ENCODE measurements around the gene BNIPL. TPM values are rescaled to one million over a fixed set of nuclear protein-coding genes. Genes with fewer than 3 reads are reported as not detected.

BNIPL gene
- total and polyA plus RNA-seq, 2 of the 13 experiments (the other 11 are each of a cell fraction or from before 2014, with no cell fraction given) = 0.40 to 1.1 TPM

GRCh38 chr1:151060657-151061421 lies 24.5 kb downstream of the BNIPL start:
- 55% methylated on average over 4 of the region's 4 CpGs for WGBS (ENCODE audit: low lambda C conversion rate)
- ATAC-seq (no peak), FAIRE-seq (no peak)

GRCh38 chr1:151061704-151062103 lies 25.3 kb downstream of the BNIPL start:
- H3K4me3 ChIP-seq (replicated peaks in 1 of 3; ENCODE audit: insufficient read depth in 1 of 3, low read depth in 2 of 3, low read length in 3 of 3) = no peak overlapping the region
- H4K20me1 ChIP-seq (ENCODE audit: insufficient read depth, low read length) = no peaks in the 10 kb centered on the region
- no peak overlapping the region for H2AFZ ChIP-seq (ENCODE audit: low read length)
- peaks cover under 1 to 1% of the 10 kb centered on the region in 2 experiments; a peak in 1 of 5 replicates for H3K36me3 ChIP-seq (replicated peaks in 1 of 2; ENCODE audit: control insufficient read depth in 1 of 2, insufficient read depth in 2 of 2, low read length in 2 of 2)
- peaks cover 16% of the 10 kb centered on the region for H3K79me2 ChIP-seq (ENCODE audit: insufficient read depth, low read length)
- FAIRE-seq (no peak), DNase-seq (ENCODE audit: low spot score) (no peak), ATAC-seq (no peak)
- in situ Hi-C loops (cut with HindIII; ENCODE audit: extremely low pct_ligation_motif_present, low pct_unique_long_range_greater_than_20kb) (no loop called here), intact Hi-C loops (cut with micrococcal nuclease; ENCODE audit: unreplicated experiment) (no loop called here)
- ChIA-PET POLR2A (no interaction called here), CTCF (ENCODE audit: low intra/inter-chr PET ratio, low total read pairs) (no interaction called here)
- H3K27me3 ChIP-seq (ENCODE audit: control insufficient read depth in 1 of 2, insufficient read depth in 2 of 2, low read length in 2 of 2) = 0 out of 5 replicates have a peak, but pooled peaks cover 0 to 3% of the 10 kb centered on the region in 2 experiments
- H3K4me1 ChIP-seq (ENCODE audit: insufficient read depth, low read length) = peaks cover 32% of the 10 kb centered on the region
- H3K9me3 ChIP-seq (ENCODE audit: low read length) = no peaks in the 10 kb centered on the region
- 88% methylated on average over 2 of the region's 2 CpGs for WGBS (ENCODE audit: low lambda C conversion rate)
- no peak overlapping the region for H3K9ac ChIP-seq (ENCODE audit: insufficient read depth, low read depth, low read length)
- no peak overlapping the region for H3K4me2 ChIP-seq (ENCODE audit: low read depth, low read length)
- H3K27ac ChIP-seq (ENCODE audit: extremely low read length, insufficient read depth, low read length) = no peak overlapping the region
- BruUV-seq (replicated peaks) = no TSS peak
- TF ChIP-seq ZNF652 (CRISPR knock-in tag; IDR thresholded peaks at IDR 0.05; ENCODE audit: borderline replicate concordance, low read depth) (no peak), NFE2 (CRISPR knock-in tag; IDR thresholded peaks at IDR 0.05) (no peak), PITX1 (CRISPR knock-in tag; IDR thresholded peaks at IDR 0.05) (no peak), TP53 (CRISPR knock-in tag; conservative IDR thresholded peaks at IDR 0.05) (no peak), CTCF (CRISPR knock-in tag; IDR thresholded peaks at IDR 0.05) (no peak), CCDC6 (CRISPR knock-in tag; IDR thresholded peaks at IDR 0.05) (no peak), AGO2 (optimal IDR thresholded peaks at IDR 0.05; ENCODE audit: low read depth, low read length) (no peak), ZNF275 (CRISPR knock-in tag; IDR thresholded peaks at IDR 0.05; ENCODE audit: borderline replicate concordance) (no peak), MTERF4 (CRISPR knock-in tag; IDR thresholded peaks at IDR 0.05) (no peak), ELF4 (CRISPR knock-in tag; IDR thresholded peaks at IDR 0.05; ENCODE audit: borderline replicate concordance) (no peak)

More at GRCh38 chr1:151060657-151061421, 24.5 kb downstream of the BNIPL start:
- intact Hi-C loops (cut with micrococcal nuclease; ENCODE audit: unreplicated experiment) = no loop called here
- peak overlapping the region; percentile 43 to 88 (median 83) for H3K4me3 ChIP-seq (replicated peaks in 1 of 3; ENCODE audit: insufficient read depth in 1 of 3, low read depth in 2 of 3, low read length in 3 of 3)
- POLR2A ChIA-PET = no interaction called here
- H3K79me2 ChIP-seq (ENCODE audit: insufficient read depth, low read length) = peaks cover 19% of the 10 kb centered on the region
- no peak overlapping the region for H3K27ac ChIP-seq (ENCODE audit: extremely low read length, insufficient read depth, low read length)
- TF ChIP-seq ZNF431 (CRISPR knock-in tag; IDR thresholded peaks at IDR 0.05; ENCODE audit: borderline replicate concordance, low read depth) = no peak
- no peak for TF ChIP-seq PCBP2 (optimal IDR thresholded peaks at IDR 0.05; ENCODE audit: low read depth, low read length, poor library complexity, severe bottlenecking)
- no peak for TF ChIP-seq ZNF432 (CRISPR knock-in tag; IDR thresholded peaks at IDR 0.05; ENCODE audit: borderline replicate concordance)
- TF ChIP-seq NKX3-1 (CRISPR knock-in tag; IDR thresholded peaks at IDR 0.05) = no peak
- no peak for TF ChIP-seq ZNF331 (CRISPR knock-in tag; IDR thresholded peaks at IDR 0.05)
- TF ChIP-seq HMG20B (CRISPR knock-in tag; conservative IDR thresholded peaks at IDR 0.05) = no peak
- TF ChIP-seq REPIN1 (CRISPR knock-in tag; IDR thresholded peaks at IDR 0.05; ENCODE audit: borderline replicate concordance, low read depth) = no peak
- no peak for TF ChIP-seq ZFP36 (IDR thresholded peaks at IDR 0.05; ENCODE audit: borderline replicate concordance, low read depth, low read length, partially characterized antibody)
- TF ChIP-seq ZNF670 (CRISPR knock-in tag; IDR thresholded peaks at IDR 0.05; ENCODE audit: borderline replicate concordance) = no peak
- H3K9ac ChIP-seq (ENCODE audit: insufficient read depth, low read depth, low read length) = no peak overlapping the region
- H2AFZ ChIP-seq (ENCODE audit: low read length) = peak overlapping the region; percentile 35
- no peaks in the 10 kb centered on the region for H3K9me3 ChIP-seq (ENCODE audit: low read length)
- H3K4me1 ChIP-seq (ENCODE audit: insufficient read depth, low read length) = peaks cover 41% of the 10 kb centered on the region
- H3K36me3 ChIP-seq (replicated peaks in 1 of 2; ENCODE audit: control insufficient read depth in 1 of 2, insufficient read depth in 2 of 2, low read length in 2 of 2) = peaks cover 3 to 8% of the 10 kb centered on the region in 2 experiments; a peak in 4 of 5 replicates
- H4K20me1 ChIP-seq (ENCODE audit: insufficient read depth, low read length) = no peaks in the 10 kb centered on the region
- BruUV-seq (replicated peaks) = no TSS peak
- peak overlapping the region; percentile 74 for H3K4me2 ChIP-seq (ENCODE audit: low read depth, low read length)
- DNase-seq (ENCODE audit: low spot score) = no peak
- H3K27me3 ChIP-seq (ENCODE audit: control insufficient read depth in 1 of 2, insufficient read depth in 2 of 2, low read length in 2 of 2) = 0 out of 5 replicates have a peak, but pooled peaks cover 0 to 3% of the 10 kb centered on the region in 2 experiments
- in situ Hi-C loops (cut with HindIII; ENCODE audit: extremely low pct_ligation_motif_present, low pct_unique_long_range_greater_than_20kb) = no loop called here
- CTCF ChIA-PET (ENCODE audit: low intra/inter-chr PET ratio, low total read pairs) = no interaction called here
